ENCODE data around the gene PADI1. TPM values are rescaled to one million over a fixed set of nuclear protein-coding genes. Genes with fewer than 3 reads are reported as not detected.

The PADI1 gene
- total RNA-seq, 1 experiment from 2014 or later, result 0.37 TPM

DNA sequence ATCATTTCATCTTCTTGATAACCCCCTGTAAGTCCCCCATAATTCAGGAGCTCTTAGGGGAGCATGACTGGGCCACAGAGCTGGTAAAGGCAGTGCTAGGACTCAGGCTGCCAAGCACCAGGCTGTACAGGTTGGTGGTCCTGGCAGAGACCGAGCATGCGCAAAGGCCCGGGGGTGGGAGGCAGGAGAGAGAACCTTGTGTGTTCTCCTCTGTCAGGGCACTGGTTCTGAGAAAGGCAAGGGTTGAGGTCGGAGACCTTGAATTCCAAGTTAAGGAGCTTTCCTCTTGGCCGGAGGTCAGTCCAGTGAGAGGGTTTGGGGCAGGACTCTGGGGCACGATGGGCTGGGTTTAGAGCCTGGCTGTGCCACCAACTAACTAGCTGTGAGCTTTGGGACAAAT is 67.1 kb downstream of the PADI1 start (continued):
- TF ChIP-seq EZH2phosphoT487 (IDR thresholded peaks at IDR 0.05; ENCODE audit: borderline replicate concordance) (no peak), CBX3 (IDR thresholded peaks at IDR 0.05; ENCODE audit: low read depth) (no peak), TCF7L2 (IDR thresholded peaks at IDR 0.05; ENCODE audit: borderline replicate concordance, extremely low read depth, insufficient read depth, insufficient read length) (no peak), JUND (IDR thresholded peaks at IDR 0.05) (no peak)
- TF ChIP-seq, protein P1, sequence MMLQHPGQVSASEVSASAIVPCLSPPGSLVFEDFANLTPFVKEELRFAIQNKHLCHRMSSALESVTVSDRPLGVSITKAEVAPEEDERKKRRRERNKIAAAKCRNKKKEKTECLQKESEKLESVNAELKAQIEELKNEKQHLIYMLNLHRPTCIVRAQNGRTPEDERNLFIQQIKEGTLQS (IDR thresholded peaks at IDR 0.05), result no peak

DNA sequence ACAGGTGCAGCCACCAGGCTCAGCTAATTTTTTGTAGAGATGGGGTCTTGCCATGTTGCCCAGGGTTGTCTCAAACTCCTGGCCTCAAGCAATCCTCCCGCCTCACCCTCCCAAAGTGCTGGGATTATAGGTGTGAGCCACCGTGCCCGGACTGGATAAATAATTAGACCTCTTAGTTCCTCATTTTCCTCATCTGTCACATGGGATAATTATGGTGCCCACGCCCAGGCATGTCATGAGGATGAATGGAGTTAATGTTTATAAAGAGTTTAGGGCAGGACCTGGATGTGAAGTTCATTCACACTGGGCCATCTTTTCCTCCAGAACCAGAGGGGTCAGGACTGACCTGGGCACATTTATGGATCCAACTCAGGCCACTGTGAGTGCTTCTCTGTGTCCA is 67.7 kb downstream of the PADI1 start:
- no peak overlapping the region for H3K4me2 ChIP-seq (ENCODE audit: low read length)
- no peaks in the 10 kb centered on the region for H3K9me2 ChIP-seq (ENCODE audit: insufficient read depth)
- no peak for DNase-seq (ENCODE audit: low read depth, low spot score)
- no peaks in the 10 kb centered on the region for H3K36me3 ChIP-seq (ENCODE audit: control insufficient read depth in 1 of 2, insufficient read depth in 2 of 2, low read length in 2 of 2)
- H3K27me3 ChIP-seq (ENCODE audit: insufficient read depth, low read length), result no peaks in the 10 kb centered on the region
- H3K4me3 ChIP-seq (replicated peaks in 1 of 2; ENCODE audit: low read depth in 1 of 2, low read length in 2 of 2), result no peak overlapping the region
- H3K9ac ChIP-seq (ENCODE audit: low read length), result no peak overlapping the region
- ChIA-PET RAD21 (ENCODE audit: low non-redundant PET in 1 of 2, low total read pairs in 2 of 2, uncharacterized antibody in 2 of 2, unreplicated experiment in 2 of 2) (no interaction called here), POLR2A (no interaction called here), CTCF (interaction anchor here (1.2 kb wide), 1 partner anchor 147 kb away, joined by 3 read pairs; no protein-coding TSS in a partner anchor)
- no peak for ATAC-seq
- H3K27ac ChIP-seq (ENCODE audit: low read depth, low read length), result no peak overlapping the region
- H2AFZ ChIP-seq (ENCODE audit: low read depth, low read length, poor library complexity, severe bottlenecking), result no peak overlapping the region
- no peaks in the 10 kb centered on the region for H3K9me3 ChIP-seq (ENCODE audit: control insufficient read depth in 1 of 2, insufficient read depth in 1 of 2, low read depth in 1 of 2, low read length in 2 of 2)
- intact Hi-C loops (cut with micrococcal nuclease), result loop anchor here (5.0 kb wide), 1 partner anchor 210 kb away; no protein-coding TSS in a partner anchor
- no peaks in the 10 kb centered on the region for H3K79me2 ChIP-seq (ENCODE audit: insufficient read depth, low read length)
- H4K20me1 ChIP-seq (ENCODE audit: insufficient read depth), result no peaks in the 10 kb centered on the region
- peaks cover 0 to 12% of the 10 kb centered on the region in 2 experiments; a peak in 2 of 4 replicates for H3K4me1 ChIP-seq (ENCODE audit: control insufficient read depth in 1 of 2, insufficient read depth in 2 of 2, low read length in 2 of 2)
- no TSS peak for BruUV-seq (replicated peaks)
- TF ChIP-seq SP1 (IDR thresholded peaks at IDR 0.05; ENCODE audit: low read depth), result no peak
- TF ChIP-seq, protein P2, sequence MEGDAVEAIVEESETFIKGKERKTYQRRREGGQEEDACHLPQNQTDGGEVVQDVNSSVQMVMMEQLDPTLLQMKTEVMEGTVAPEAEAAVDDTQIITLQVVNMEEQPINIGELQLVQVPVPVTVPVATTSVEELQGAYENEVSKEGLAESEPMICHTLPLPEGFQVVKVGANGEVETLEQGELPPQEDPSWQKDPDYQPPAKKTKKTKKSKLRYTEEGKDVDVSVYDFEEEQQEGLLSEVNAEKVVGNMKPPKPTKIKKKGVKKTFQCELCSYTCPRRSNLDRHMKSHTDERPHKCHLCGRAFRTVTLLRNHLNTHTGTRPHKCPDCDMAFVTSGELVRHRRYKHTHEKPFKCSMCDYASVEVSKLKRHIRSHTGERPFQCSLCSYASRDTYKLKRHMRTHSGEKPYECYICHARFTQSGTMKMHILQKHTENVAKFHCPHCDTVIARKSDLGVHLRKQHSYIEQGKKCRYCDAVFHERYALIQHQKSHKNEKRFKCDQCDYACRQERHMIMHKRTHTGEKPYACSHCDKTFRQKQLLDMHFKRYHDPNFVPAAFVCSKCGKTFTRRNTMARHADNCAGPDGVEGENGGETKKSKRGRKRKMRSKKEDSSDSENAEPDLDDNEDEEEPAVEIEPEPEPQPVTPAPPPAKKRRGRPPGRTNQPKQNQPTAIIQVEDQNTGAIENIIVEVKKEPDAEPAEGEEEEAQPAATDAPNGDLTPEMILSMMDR (IDR thresholded peaks at IDR 0.05 in 2 of 3, conservative IDR thresholded peaks at IDR 0.05 in 1 of 3; ENCODE audit: borderline replicate concordance in 1 of 3, insufficient read depth in 1 of 3, low read depth in 2 of 3, low read length in 2 of 3), result no peak
- no peak for TF ChIP-seq ZNF274 (IDR thresholded peaks at IDR 0.05; ENCODE audit: low read depth, low read length)
- TF ChIP-seq, protein P3, sequence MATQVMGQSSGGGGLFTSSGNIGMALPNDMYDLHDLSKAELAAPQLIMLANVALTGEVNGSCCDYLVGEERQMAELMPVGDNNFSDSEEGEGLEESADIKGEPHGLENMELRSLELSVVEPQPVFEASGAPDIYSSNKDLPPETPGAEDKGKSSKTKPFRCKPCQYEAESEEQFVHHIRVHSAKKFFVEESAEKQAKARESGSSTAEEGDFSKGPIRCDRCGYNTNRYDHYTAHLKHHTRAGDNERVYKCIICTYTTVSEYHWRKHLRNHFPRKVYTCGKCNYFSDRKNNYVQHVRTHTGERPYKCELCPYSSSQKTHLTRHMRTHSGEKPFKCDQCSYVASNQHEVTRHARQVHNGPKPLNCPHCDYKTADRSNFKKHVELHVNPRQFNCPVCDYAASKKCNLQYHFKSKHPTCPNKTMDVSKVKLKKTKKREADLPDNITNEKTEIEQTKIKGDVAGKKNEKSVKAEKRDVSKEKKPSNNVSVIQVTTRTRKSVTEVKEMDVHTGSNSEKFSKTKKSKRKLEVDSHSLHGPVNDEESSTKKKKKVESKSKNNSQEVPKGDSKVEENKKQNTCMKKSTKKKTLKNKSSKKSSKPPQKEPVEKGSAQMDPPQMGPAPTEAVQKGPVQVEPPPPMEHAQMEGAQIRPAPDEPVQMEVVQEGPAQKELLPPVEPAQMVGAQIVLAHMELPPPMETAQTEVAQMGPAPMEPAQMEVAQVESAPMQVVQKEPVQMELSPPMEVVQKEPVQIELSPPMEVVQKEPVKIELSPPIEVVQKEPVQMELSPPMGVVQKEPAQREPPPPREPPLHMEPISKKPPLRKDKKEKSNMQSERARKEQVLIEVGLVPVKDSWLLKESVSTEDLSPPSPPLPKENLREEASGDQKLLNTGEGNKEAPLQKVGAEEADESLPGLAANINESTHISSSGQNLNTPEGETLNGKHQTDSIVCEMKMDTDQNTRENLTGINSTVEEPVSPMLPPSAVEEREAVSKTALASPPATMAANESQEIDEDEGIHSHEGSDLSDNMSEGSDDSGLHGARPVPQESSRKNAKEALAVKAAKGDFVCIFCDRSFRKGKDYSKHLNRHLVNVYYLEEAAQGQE (IDR thresholded peaks at IDR 0.05; ENCODE audit: low read depth), result no peak
- no peak for TF ChIP-seq ZFX (IDR thresholded peaks at IDR 0.05)
- TF ChIP-seq YY1 (IDR thresholded peaks at IDR 0.05; ENCODE audit: extremely low read depth, insufficient replicate concordance, low read depth, low read length), result no peak
